AG10803 (cell line): Measurements from ENCODE around the gene ARID1B.

Experiments used
- DNase-seq: peaks from one replicate; pipeline ENCODE4 v3.0.0; 2010; ENCODE audit warnings: low read depth
- H3K4me3 ChIP-seq: 2 replicates; pipeline ENCODE4 v1.5.1; 2011; ENCODE audit warnings: mild to moderate bottlenecking, low read length, control low read depth
- CTCF ChIP-seq: conservative IDR thresholded peaks from 2 replicates; pipeline ENCODE4 v1.5.1; 2011; ENCODE audit warnings: mild to moderate bottlenecking, low read length, control low read depth, inconsistent platforms

The ARID1B gene

GRCh38 chr6:156773935-156774852, 3.0 kb upstream of the ARID1B start:
- DNase-seq: no peak
- H3K4me3 ChIP-seq: no peak overlapping the region
- no peak for TF ChIP-seq CTCF

- DNase-seq: no peak
- peak overlapping the region; percentile 5; the same call in 1 of the 2 replicates for H3K4me3 ChIP-seq
- peak; percentile 26; the same call in 1 of the 2 replicates for TF ChIP-seq CTCF
These were observed 2.2 kb upstream of the ARID1B start for GRCh38 chr6:156774863-156775405.

GRCh38 chr6:156775717-156776116, 1.5 kb upstream of the ARID1B start:
- TF ChIP-seq CTCF: no peak
- H3K4me3 ChIP-seq: peak overlapping the region; percentile 70; the same call in 1 of the 2 replicates
- DNase-seq: no peak

GRCh38 chr6:156776470-156776839, 723 bp upstream of the ARID1B start:
- no peak for TF ChIP-seq CTCF
- DNase-seq: no peak
- H3K4me3 ChIP-seq: peak overlapping the region; percentile 70

- no peak for TF ChIP-seq CTCF
- DNase-seq: peak; percentile 51
- H3K4me3 ChIP-seq: peak overlapping the region; percentile 87
These were observed 637 bp downstream of the ARID1B start for GRCh38 chr6:156777577-156778453.

GRCh38 chr6:156778454-156779205, 1.5 kb downstream of the ARID1B start:
- peak overlapping the region; percentile 87 for H3K4me3 ChIP-seq
- TF ChIP-seq CTCF: no peak
- peak; percentile 48 for DNase-seq
